Measurements from ENCODE around the gene ARHGAP20. TPM values are rescaled to one million over a fixed set of nuclear protein-coding genes. Genes with fewer than 3 reads are reported as not detected.

ARHGAP20 gene
- total RNA-seq, 1 experiment from 2014 or later = 0.05 TPM

GRCh38 chr11:110747531-110747930 lies 35.3 kb upstream of the ARHGAP20 start:
- H3K36me3 ChIP-seq (ENCODE audit: control insufficient read depth, insufficient read depth, low read length) = no peaks in the 10 kb centered on the region
- no peak for DNase-seq
- Mint-ChIP-seq H3K4me3 (ENCODE audit: unreplicated experiment) (no peak overlapping the region), H3K4me1 (ENCODE audit: low read depth, unreplicated experiment) (no peaks in the 10 kb centered on the region), H3K36me3 (ENCODE audit: insufficient read depth, unreplicated experiment) (no peaks in the 10 kb centered on the region), H3K27me3 (ENCODE audit: insufficient read depth, unreplicated experiment) (peaks cover 8% of the 10 kb centered on the region), H3K27ac (ENCODE audit: unreplicated experiment) (no peak overlapping the region), H3K9me3 (ENCODE audit: unreplicated experiment) (peaks cover 1% of the 10 kb centered on the region)
- H3K4me1 ChIP-seq = no peaks in the 10 kb centered on the region
- BruUV-seq (replicated peaks) = no TSS peak
- TF ChIP-seq, protein P1, sequence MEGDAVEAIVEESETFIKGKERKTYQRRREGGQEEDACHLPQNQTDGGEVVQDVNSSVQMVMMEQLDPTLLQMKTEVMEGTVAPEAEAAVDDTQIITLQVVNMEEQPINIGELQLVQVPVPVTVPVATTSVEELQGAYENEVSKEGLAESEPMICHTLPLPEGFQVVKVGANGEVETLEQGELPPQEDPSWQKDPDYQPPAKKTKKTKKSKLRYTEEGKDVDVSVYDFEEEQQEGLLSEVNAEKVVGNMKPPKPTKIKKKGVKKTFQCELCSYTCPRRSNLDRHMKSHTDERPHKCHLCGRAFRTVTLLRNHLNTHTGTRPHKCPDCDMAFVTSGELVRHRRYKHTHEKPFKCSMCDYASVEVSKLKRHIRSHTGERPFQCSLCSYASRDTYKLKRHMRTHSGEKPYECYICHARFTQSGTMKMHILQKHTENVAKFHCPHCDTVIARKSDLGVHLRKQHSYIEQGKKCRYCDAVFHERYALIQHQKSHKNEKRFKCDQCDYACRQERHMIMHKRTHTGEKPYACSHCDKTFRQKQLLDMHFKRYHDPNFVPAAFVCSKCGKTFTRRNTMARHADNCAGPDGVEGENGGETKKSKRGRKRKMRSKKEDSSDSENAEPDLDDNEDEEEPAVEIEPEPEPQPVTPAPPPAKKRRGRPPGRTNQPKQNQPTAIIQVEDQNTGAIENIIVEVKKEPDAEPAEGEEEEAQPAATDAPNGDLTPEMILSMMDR (IDR thresholded peaks at IDR 0.05; ENCODE audit: insufficient read depth in 1 of 2, low read depth in 1 of 2, low read length in 1 of 2, severe bottlenecking in 1 of 2, unreplicated experiment in 1 of 2) = no peak
- ChIA-PET CTCF (no interaction called here), POLR2A (no interaction called here)
- H3K9me3 ChIP-seq = no peaks in the 10 kb centered on the region
- intact Hi-C loops (cut with micrococcal nuclease; ENCODE audit: unreplicated experiment) = no loop called here
- H3K27me3 ChIP-seq (replicated peaks; ENCODE audit: control insufficient read depth, insufficient read depth, low read length) = no peaks in the 10 kb centered on the region
- H3K4me3 ChIP-seq (ENCODE audit: low read depth, low read length) = no peak overlapping the region

DNA sequence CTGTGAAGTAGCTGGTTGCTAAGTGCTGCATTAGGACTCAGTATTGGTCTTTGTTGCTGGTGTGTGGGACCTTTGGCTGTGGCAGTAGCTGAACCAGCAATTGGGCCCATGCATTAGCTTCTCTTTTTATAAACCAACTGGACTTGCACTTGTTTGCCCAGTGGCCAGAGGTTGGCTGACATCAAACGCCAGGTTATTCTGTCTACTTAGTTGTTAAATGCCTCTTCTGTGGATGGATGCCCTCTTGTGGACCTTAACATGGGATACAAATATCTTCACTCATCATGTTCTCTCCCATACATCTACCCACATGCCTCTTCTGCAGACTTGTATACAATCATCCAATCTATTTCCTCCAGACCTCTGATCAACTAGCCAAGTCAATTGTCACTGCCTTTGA lies 26.4 kb upstream of the ARHGAP20 start:
- no peak overlapping the region for H3K4me3 Mint-ChIP-seq (ENCODE audit: unreplicated experiment)
- intact Hi-C loops (cut with micrococcal nuclease; ENCODE audit: unreplicated experiment) = loop anchor here (1.0 to 2.0 kb wide), 2 partner anchors 276 to 290 kb away; no protein-coding TSS in a partner anchor
- peaks cover 14% of the 10 kb centered on the region for H3K27me3 Mint-ChIP-seq (ENCODE audit: insufficient read depth, unreplicated experiment)
- H3K9me3 Mint-ChIP-seq (ENCODE audit: unreplicated experiment) = no peaks in the 10 kb centered on the region
- no peaks in the 10 kb centered on the region for H3K36me3 Mint-ChIP-seq (ENCODE audit: insufficient read depth, unreplicated experiment)
- H3K4me1 Mint-ChIP-seq (ENCODE audit: low read depth, unreplicated experiment) = no peaks in the 10 kb centered on the region
- CTCF ChIA-PET = no interaction called here
- Histone ChIP-seq H3K4me3 (ENCODE audit: low read depth, low read length) (no peak overlapping the region), H3K9me3 (no peaks in the 10 kb centered on the region), H3K4me1 (no peaks in the 10 kb centered on the region), H3K27me3 (replicated peaks; ENCODE audit: control insufficient read depth, insufficient read depth, low read length) (no peaks in the 10 kb centered on the region), H3K36me3 (ENCODE audit: control insufficient read depth, insufficient read depth, low read length) (no peaks in the 10 kb centered on the region)
- POLR2A ChIA-PET = no interaction called here
- no peak overlapping the region for H3K27ac Mint-ChIP-seq (ENCODE audit: unreplicated experiment)
- TF ChIP-seq, protein P1 (IDR thresholded peaks at IDR 0.05; ENCODE audit: insufficient read depth in 1 of 2, low read depth in 1 of 2, low read length in 1 of 2, severe bottlenecking in 1 of 2, unreplicated experiment in 1 of 2) = peak in 1 of 2 experiments; percentile 14
- DNase-seq = peak in 1 of 2 experiments; percentile 14
- BruUV-seq (replicated peaks) = no TSS peak

DNA sequence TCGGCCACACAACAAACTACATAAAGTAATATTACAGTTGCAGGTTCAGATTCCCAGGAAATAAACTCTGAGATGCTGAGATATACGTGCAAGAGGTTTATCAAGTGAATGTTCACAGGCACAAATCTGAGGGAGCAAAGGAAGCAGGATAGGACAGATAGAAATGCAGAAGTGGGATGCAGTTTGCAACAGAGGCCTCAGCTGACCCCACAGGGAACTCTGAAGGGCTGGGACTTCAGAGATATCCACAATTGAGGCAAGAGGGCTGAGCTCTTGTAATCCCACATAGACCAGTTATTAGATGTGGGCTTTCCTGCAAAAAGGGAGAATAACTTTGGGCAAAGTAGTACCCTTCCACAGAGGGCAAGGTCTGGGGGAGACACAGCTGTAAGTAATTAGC lies 25.4 kb upstream of the ARHGAP20 start:
- Histone ChIP-seq H3K36me3 (ENCODE audit: control insufficient read depth, insufficient read depth, low read length) (no peaks in the 10 kb centered on the region), H3K27me3 (replicated peaks; ENCODE audit: control insufficient read depth, insufficient read depth, low read length) (no peaks in the 10 kb centered on the region), H3K4me3 (ENCODE audit: low read depth, low read length) (no peak overlapping the region), H3K9me3 (no peaks in the 10 kb centered on the region), H3K4me1 (no peaks in the 10 kb centered on the region)
- intact Hi-C loops (cut with micrococcal nuclease; ENCODE audit: unreplicated experiment) = no loop called here
- no peak overlapping the region for H3K27ac Mint-ChIP-seq (ENCODE audit: unreplicated experiment)
- no TSS peak for BruUV-seq (replicated peaks)
- TF ChIP-seq, protein P1 (IDR thresholded peaks at IDR 0.05; ENCODE audit: insufficient read depth in 1 of 2, low read depth in 1 of 2, low read length in 1 of 2, severe bottlenecking in 1 of 2, unreplicated experiment in 1 of 2) = no peak
- peaks cover 14% of the 10 kb centered on the region for H3K27me3 Mint-ChIP-seq (ENCODE audit: insufficient read depth, unreplicated experiment)
- ChIA-PET POLR2A (no interaction called here), CTCF (no interaction called here)
- DNase-seq = no peak
- no peaks in the 10 kb centered on the region for H3K9me3 Mint-ChIP-seq (ENCODE audit: unreplicated experiment)
- H3K4me1 Mint-ChIP-seq (ENCODE audit: low read depth, unreplicated experiment) = no peaks in the 10 kb centered on the region
- no peak overlapping the region for H3K4me3 Mint-ChIP-seq (ENCODE audit: unreplicated experiment)
- H3K36me3 Mint-ChIP-seq (ENCODE audit: insufficient read depth, unreplicated experiment) = no peaks in the 10 kb centered on the region
